MCF 10A (cell line): ENCODE results near the gene PXMP2. TPM values are rescaled to one million over a fixed set of nuclear protein-coding genes. Genes with fewer than 3 reads are reported as not detected.
"Not testable (repeated sequence)": the region's sequence is repeated elsewhere in the genome, so short reads cannot be mapped to it uniquely, and the experiment has no call there.

Source experiments
- BruUV-seq: library from RNA; stranded (reverse); fragments of 400-500 nt; replicated peaks from 2 replicates; lab custom pipeline; 2021; lab: Mats Ljungman, UMichigan
- CTCF ChIA-PET: fragments of 300-600 bp; sonication (Branson Sonifier 250); formaldehyde crosslinking; extraction: SDS; loops from one replicate; lab custom pipeline; 2021; ENCODE audit warnings: antibody characterized with exemption, inconsistent platforms; lab: Yijun Ruan, JAX
- POLR2A ChIA-PET: fragments of 300-600, 350-650 bp; sonication (Branson Sonifier 250); formaldehyde crosslinking; extraction: SDS; loops from one replicate; lab custom pipeline; 2020; ENCODE audit warnings: antibody characterized with exemption, inconsistent platforms; lab: Yijun Ruan, JAX
- DNase-seq: peaks from one replicate; pipeline ENCODE4 v3.0.0-alpha.2; 2018; ENCODE audit not compliant: unreplicated experiment
- H3K27ac Mint-ChIP-seq: one replicate; pipeline ENCODE4 v1.8.0; 2022; ENCODE audit warnings: mild to moderate bottlenecking, low read depth, mixed read lengths; ENCODE audit not compliant: unreplicated experiment
- H3K27me3 Mint-ChIP-seq: one replicate; pipeline ENCODE4 v1.8.0; 2022; ENCODE audit warnings: mixed read lengths; ENCODE audit not compliant: insufficient read depth, unreplicated experiment
- H3K36me3 Mint-ChIP-seq: one replicate; pipeline ENCODE4 v1.8.0; 2022; ENCODE audit warnings: mild to moderate bottlenecking, moderate library complexity, mixed read lengths; ENCODE audit not compliant: insufficient read depth, unreplicated experiment
- H3K4me1 Mint-ChIP-seq: one replicate; pipeline ENCODE4 v1.8.0; 2022; ENCODE audit warnings: mixed read lengths; ENCODE audit not compliant: insufficient read depth, unreplicated experiment
- H3K4me3 Mint-ChIP-seq: one replicate; pipeline ENCODE4 v1.8.0; 2022; ENCODE audit warnings: mild to moderate bottlenecking, moderate library complexity, mixed read lengths; ENCODE audit not compliant: unreplicated experiment
- H3K9me3 Mint-ChIP-seq: one replicate; pipeline ENCODE4 v1.8.0; 2022; ENCODE audit warnings: mixed read lengths; ENCODE audit not compliant: unreplicated experiment
- CTCF ChIP-seq: fragments of 200-600 bp; IDR thresholded peaks from one replicate; pipeline ENCODE4 v1.8.0; 2022; ENCODE audit warnings: antibody characterized with exemption, mild to moderate bottlenecking; ENCODE audit not compliant: unreplicated experiment
- intact Hi-C: fragments of 100-400 bp; cut with micrococcal nuclease; formaldehyde crosslinking; loops from 2 replicates; pipeline ENCODE4 v1.14.1; 2022
- total RNA-seq: library from RNA; stranded (reverse); gene quantifications from 2 replicates; pipeline ENCODE4 v1.2.3, GENCODE V29; 2022

The PXMP2 gene
- total RNA-seq, 1 experiment from 2014 or later = 28.1 TPM

GRCh38 chr12:132686825-132687210, 569 bp upstream of the PXMP2 start:
- intact Hi-C loops = no loop called here

GRCh38 chr12:132689227-132689626, 1.8 kb downstream of the PXMP2 start:
- Mint-ChIP-seq H3K4me3 (peak overlapping the region; percentile 28), H3K9me3 (no peaks in the 10 kb centered on the region), H3K4me1 (peaks cover 6% of the 10 kb centered on the region), H3K36me3 (peaks cover 11% of the 10 kb centered on the region), H3K27ac (no peak overlapping the region), H3K27me3 (no peaks in the 10 kb centered on the region)
- no peak for TF ChIP-seq CTCF
- BruUV-seq = no TSS peak
- intact Hi-C loops = no loop called here
- POLR2A ChIA-PET = no interaction called here
- CTCF ChIA-PET = interaction anchor here (0.5 kb wide), 1 partner anchor 78 kb away, joined by 3 read pairs; no protein-coding TSS in a partner anchor
- no peak for DNase-seq

More at GRCh38 chr12:132686825-132687210, 569 bp upstream of the PXMP2 start:
- Mint-ChIP-seq H3K4me1 (peaks cover 6% of the 10 kb centered on the region), H3K27ac (peak overlapping the region; percentile 61), H3K27me3 (no peaks in the 10 kb centered on the region), H3K9me3 (no peaks in the 10 kb centered on the region), H3K36me3 (peaks cover 11% of the 10 kb centered on the region), H3K4me3 (peak overlapping the region; percentile 80)
- POLR2A ChIA-PET = interaction anchor here (0.7 to 0.8 kb wide), 2 partner anchors 23 to 74 kb away, joined by 3 to 4 read pairs; partner anchors contain the start of gene PGAM5
- DNase-seq = peak; percentile 17
- BruUV-seq = no TSS peak
- no peak for TF ChIP-seq CTCF
- CTCF ChIA-PET = no interaction called here

- Mint-ChIP-seq H3K36me3 (peaks cover 11% of the 10 kb centered on the region), H3K9me3 (no peaks in the 10 kb centered on the region), H3K27ac (no peak overlapping the region), H3K27me3 (no peaks in the 10 kb centered on the region), H3K4me3 (peak overlapping the region; percentile 10), H3K4me1 (peaks cover 6% of the 10 kb centered on the region)
- CTCF ChIA-PET = no interaction called here
- no peak for TF ChIP-seq CTCF
- DNase-seq = no peak
- POLR2A ChIA-PET = no interaction called here
- intact Hi-C loops = no loop called here
- BruUV-seq = no TSS peak
Measured at GRCh38 chr12:132690112-132690511, 2.7 kb downstream of the PXMP2 start.

- POLR2A ChIA-PET, H3K27ac Mint-ChIP-seq, DNase-seq, H3K4me3 Mint-ChIP-seq, intact Hi-C loops, H3K4me1 Mint-ChIP-seq, H3K27me3 Mint-ChIP-seq, BruUV-seq, H3K9me3 Mint-ChIP-seq: not testable (repeated sequence)
- CTCF ChIA-PET = interaction anchor here (0.7 kb wide), 1 partner anchor 10 kb away, joined by 4 read pairs; no protein-coding TSS in a partner anchor
- peaks cover 21% of the 10 kb centered on the region for H3K36me3 Mint-ChIP-seq
Measured at GRCh38 chr12:132692030-132692429, 4.6 kb downstream of the PXMP2 start.

GRCh38 chr12:132694888-132695287, 7.5 kb downstream of the PXMP2 start:
- H3K4me1 Mint-ChIP-seq, BruUV-seq, intact Hi-C loops, H3K9me3 Mint-ChIP-seq, POLR2A ChIA-PET, H3K27ac Mint-ChIP-seq, H3K27me3 Mint-ChIP-seq, DNase-seq, H3K4me3 Mint-ChIP-seq: not testable (repeated sequence)
- H3K36me3 Mint-ChIP-seq = peaks cover 39% of the 10 kb centered on the region
- CTCF ChIA-PET = interaction anchor here (0.5 to 1.4 kb wide), 3 partner anchors 12 to 1879 kb away, joined by 3 to 5 read pairs (median 3); no protein-coding TSS in a partner anchor
